ENCODE results near the gene RNF10.
"Not testable (repeated sequence)": the region's sequence is repeated elsewhere in the genome, so short reads cannot be mapped to it uniquely, and the experiment has no call there.

Gene RNF10

GRCh38 chr12:120534203-120534702 lies at the start of gene RNF10:
Gene RNF10, plus strand, starts transcription at chr12:120534356. Its CDS starts 456 bp downstream, at chr12:120534812.
- DNase-seq = peak; percentile 70 to 88 (median 72)

- DNase-seq = no peak
These were observed 47.9 kb upstream of the RNF10 start for GRCh38 chr12:120485961-120486881.

GRCh38 chr12:120487552-120487951 lies 46.6 kb upstream of the RNF10 start:
- DNase-seq = not testable (repeated sequence)

GRCh38 chr12:120488057-120488640 lies 46.0 kb upstream of the RNF10 start:
- no peak for DNase-seq

GRCh38 chr12:120489018-120489417 lies 45.1 kb upstream of the RNF10 start:
- no peak for DNase-seq

- DNase-seq = no peak
These were observed 43.8 kb upstream of the RNF10 start for GRCh38 chr12:120490325-120490724.

- DNase-seq = no peak
These were observed 43.2 kb upstream of the RNF10 start for GRCh38 chr12:120490833-120491512.

GRCh38 chr12:120495186-120495730 lies 38.9 kb upstream of the RNF10 start:
- no peak for DNase-seq

GRCh38 chr12:120495731-120496412 lies 38.3 kb upstream of the RNF10 start, which contains the start of gene DYNLL1:
Gene DYNLL1, plus strand, starts transcription at chr12:120496113. Its CDS starts 309 bp downstream, at chr12:120496422.
- DNase-seq = peak; percentile 91 to 98 (median 96)

- peak; percentile 21 to 59 (median 48) for DNase-seq
These were observed 37.5 kb upstream of the RNF10 start for GRCh38 chr12:120496413-120497340.

GRCh38 chr12:120497524-120498150 lies 36.5 kb upstream of the RNF10 start:
- no peak for DNase-seq

GRCh38 chr12:120498870-120499515 lies 35.2 kb upstream of the RNF10 start:
- DNase-seq = no peak

GRCh38 chr12:120500581-120500980 lies 33.6 kb upstream of the RNF10 start:
- peak in 1 of 6 experiments; percentile 9 for DNase-seq

GRCh38 chr12:120504587-120504986 lies 29.6 kb upstream of the RNF10 start:
- no peak for DNase-seq

- DNase-seq = no peak
These were observed 25.6 kb upstream of the RNF10 start for GRCh38 chr12:120508537-120508936.

- no peak for DNase-seq
These were observed 20.2 kb upstream of the RNF10 start for GRCh38 chr12:120514002-120514401.

- no peak for DNase-seq
These were observed 18.7 kb upstream of the RNF10 start for GRCh38 chr12:120515496-120515895.

GRCh38 chr12:120519324-120519723 lies 14.8 kb upstream of the RNF10 start:
- not testable (repeated sequence) for DNase-seq

GRCh38 chr12:120522568-120522967 lies 11.6 kb upstream of the RNF10 start:
- DNase-seq = no peak
